Measurements from ENCODE around the gene ZNF611. TPM values are rescaled to one million over a fixed set of nuclear protein-coding genes. Genes with fewer than 3 reads are reported as not detected.

The ZNF611 gene
- polyA plus RNA-seq, 4 donors, result 2.2 to 16.0 (median 3.9) TPM

Other genes with a start within 250 kb of the ZNF611 start
- gene ZNF808, start 207.4 kb downstream of the ZNF611 start, polyA plus RNA-seq, result 10 to 100 TPM in 1 of 4 donors, 1 to 10 TPM in 3; 1.1 to 15.2 (median 4.1) TPM
- gene ZNF701, start 164.8 kb downstream of the ZNF611 start, polyA plus RNA-seq, result 10 to 100 TPM in 1 of 4 donors, 1 to 10 TPM in 3; 2.7 to 18.5 (median 5.4) TPM
- 10 to 100 TPM in 2 of 4 donors, 1 to 10 TPM in 2; 4.3 to 84.6 (median 12.7) TPM for gene ZNF83, start 96.7 kb downstream of the ZNF611 start, polyA plus RNA-seq
- 10 to 100 TPM in 3 of 4 donors, 1 to 10 TPM in 1; 4.9 to 19.8 (median 17.8) TPM for gene ZNF600, start 51.7 kb upstream of the ZNF611 start, polyA plus RNA-seq
- gene ZNF28, start 86.6 kb upstream of the ZNF611 start, polyA plus RNA-seq, result 10 to 100 TPM in 1 of 4 donors, 1 to 10 TPM in 3; 2.2 to 29.6 (median 5.8) TPM
- 10 to 100 TPM in 2 of 4 donors, 1 to 10 TPM in 2; 7.0 to 42.8 (median 10.4) TPM for gene ZNF468, start 122.6 kb upstream of the ZNF611 start, polyA plus RNA-seq
- 10 to 100 TPM in 1 of 4 donors, 1 to 10 TPM in 3; 3.4 to 33.8 (median 4.3) TPM for gene ZNF320, start 162.6 kb upstream of the ZNF611 start, polyA plus RNA-seq
- 10 to 100 TPM in 1 of 4 donors, 1 to 10 TPM in 3; 1.9 to 10.9 (median 2.5) TPM for gene ZNF888, start 188.4 kb upstream of the ZNF611 start, polyA plus RNA-seq
- gene ZNF816, start 227.8 kb upstream of the ZNF611 start, polyA plus RNA-seq, result 10 to 100 TPM in 1 of 4 donors, 1 to 10 TPM in 3; 2.0 to 18.1 (median 3.1) TPM

All from small intestine (tissue), 4 donors.